Muscle layer of colon (tissue), 2 donors: ENCODE results near the gene LRRC1.

Source experiments
- H3K27ac ChIP-seq: one replicate; pipeline ENCODE4 v1.7.0; 2013; ENCODE audit warnings: low read depth, mild to moderate bottlenecking, low read length, moderate library complexity
- H3K27me3 ChIP-seq, 2 donors: one replicate each; pipeline ENCODE4 v1.7.0; 2013; ENCODE audit warnings: low read length in 2 of 2, mild to moderate bottlenecking in 2 of 2; ENCODE audit not compliant: insufficient read depth in 2 of 2, control insufficient read depth in 1 of 2
- H3K36me3 ChIP-seq: one replicate; pipeline ENCODE4 v1.7.0; 2013; ENCODE audit warnings: mild to moderate bottlenecking, low read length; ENCODE audit not compliant: insufficient read depth
- H3K4me1 ChIP-seq: one replicate; pipeline ENCODE4 v1.7.0; 2013; ENCODE audit warnings: mild to moderate bottlenecking, low read length; ENCODE audit not compliant: insufficient read depth
- H3K4me3 ChIP-seq, 2 donors: one replicate each; pipeline ENCODE4 v1.7.0; 2013; ENCODE audit warnings: low read length in 2 of 2, low read depth in 1 of 2, mild to moderate bottlenecking in 1 of 2, moderate library complexity in 1 of 2
- H3K9ac ChIP-seq: one replicate; pipeline ENCODE4 v1.7.0; 2013; ENCODE audit warnings: low read length
- H3K9me3 ChIP-seq: one replicate; pipeline ENCODE4 v1.7.0; 2013; ENCODE audit warnings: mild to moderate bottlenecking, low read length
- donor health status: abdominal sarcoma.
- donor health status: Adenocarcinoma of cecum.

Gene LRRC1

DNA sequence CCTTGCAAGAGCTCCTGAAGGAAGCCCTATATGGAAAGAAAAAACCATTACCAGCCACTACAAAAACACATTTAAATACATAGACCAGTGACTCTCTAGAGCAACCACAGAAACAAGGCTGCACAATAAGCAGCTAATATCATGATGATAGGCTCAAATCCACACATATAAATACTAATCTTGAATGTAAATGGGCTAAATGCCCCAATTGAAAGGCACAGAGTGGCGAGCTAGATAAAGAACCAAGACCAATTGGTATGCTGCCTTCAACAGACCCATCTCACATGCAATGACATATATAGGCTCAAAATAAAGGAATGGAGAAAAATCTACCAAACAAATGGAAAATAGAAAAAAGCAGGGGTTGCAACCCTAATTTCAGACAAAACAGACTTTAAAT, 153.0 kb downstream of the LRRC1 start:
- peaks cover 8% of the 10 kb centered on the region for H3K4me1 ChIP-seq
- H3K27me3 ChIP-seq, result no peaks in the 10 kb centered on the region
- no peaks in the 10 kb centered on the region for H3K36me3 ChIP-seq
- no peak overlapping the region for H3K27ac ChIP-seq
- H3K9me3 ChIP-seq, result no peaks in the 10 kb centered on the region
- H3K4me3 ChIP-seq, result no peak overlapping the region
- H3K9ac ChIP-seq, result no peak overlapping the region

DNA sequence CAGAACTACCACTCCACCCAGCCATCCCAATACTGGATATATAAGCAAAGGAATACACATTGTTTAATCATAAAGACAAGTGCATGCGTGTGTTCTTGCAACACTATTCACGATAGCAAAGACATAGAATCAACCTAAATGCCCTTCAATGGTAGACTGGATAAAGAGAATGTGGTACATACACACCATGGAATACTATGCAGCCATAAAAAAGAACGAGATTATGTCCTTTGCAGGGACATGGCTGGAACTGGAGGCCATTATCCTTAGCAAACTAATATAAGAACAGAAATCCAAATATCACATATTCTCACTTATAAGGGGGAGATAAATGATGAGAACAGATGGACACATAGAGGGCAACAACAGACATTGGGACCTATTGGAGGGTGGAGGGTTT, 156.6 kb downstream of the LRRC1 start:
- Histone ChIP-seq H3K36me3 (no peaks in the 10 kb centered on the region), H3K27me3 (no peaks in the 10 kb centered on the region), H3K9me3 (no peaks in the 10 kb centered on the region), H3K27ac (no peak overlapping the region), H3K4me1 (no peaks in the 10 kb centered on the region), H3K4me3 (no peak overlapping the region), H3K9ac (no peak overlapping the region)

DNA sequence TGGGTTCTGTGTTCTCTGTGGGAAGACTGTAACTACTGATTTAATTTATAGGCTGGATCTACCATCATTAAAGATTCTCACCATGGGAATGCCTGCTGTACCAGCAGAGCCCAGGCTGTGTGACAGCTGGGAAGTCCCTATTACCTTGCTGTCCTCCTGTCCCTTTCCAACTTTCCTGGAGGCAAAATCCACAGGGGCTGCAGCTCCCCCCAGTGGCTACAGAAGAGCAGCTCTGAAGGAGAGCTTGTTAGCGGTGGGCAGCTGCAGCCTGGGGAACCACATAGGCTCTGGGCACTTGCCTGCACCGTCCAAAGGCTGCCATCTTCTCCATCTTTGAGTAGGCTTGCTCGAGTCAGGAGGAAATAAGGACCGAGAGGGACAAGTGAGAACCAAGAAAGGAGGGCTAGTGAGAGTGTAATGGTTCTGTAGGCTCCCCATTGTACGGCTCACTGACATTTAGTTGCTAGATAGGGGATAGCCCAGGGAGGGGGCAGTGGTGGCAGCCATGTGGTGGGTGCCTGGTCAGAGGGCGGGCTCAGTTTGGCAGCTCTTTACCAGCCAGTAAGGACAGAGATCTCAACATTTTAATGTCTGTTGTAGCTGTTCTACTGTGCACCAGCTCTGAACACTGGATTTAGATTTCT, 161.4 kb downstream of the LRRC1 start:
- Histone ChIP-seq H3K9me3 (no peaks in the 10 kb centered on the region), H3K9ac (no peak overlapping the region), H3K27me3 (no peaks in the 10 kb centered on the region), H3K27ac (no peak overlapping the region), H3K4me1 (no peaks in the 10 kb centered on the region), H3K36me3 (no peaks in the 10 kb centered on the region), H3K4me3 (no peak overlapping the region)

DNA sequence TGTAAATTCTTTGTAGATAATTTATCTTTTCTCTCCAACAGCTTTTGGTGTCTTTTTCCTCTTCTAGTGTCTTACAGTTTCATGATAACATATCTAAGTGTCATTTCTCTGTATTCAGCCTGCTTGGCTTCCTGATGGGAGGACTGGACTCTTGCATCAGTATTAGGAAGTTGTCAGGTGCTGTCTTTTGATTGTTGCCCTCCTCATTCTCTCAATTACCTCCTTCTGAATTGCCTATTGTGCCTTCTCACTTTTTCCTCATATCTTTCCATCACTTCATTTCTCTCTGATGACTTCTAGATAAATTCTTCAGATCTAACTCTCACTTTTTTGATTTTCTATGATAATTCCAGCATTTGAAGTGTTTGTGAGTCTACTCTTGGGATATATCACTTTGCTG, 162.0 kb downstream of the LRRC1 start:
- Histone ChIP-seq H3K4me1 (no peaks in the 10 kb centered on the region), H3K27ac (no peak overlapping the region), H3K27me3 (no peaks in the 10 kb centered on the region), H3K36me3 (no peaks in the 10 kb centered on the region), H3K9ac (no peak overlapping the region), H3K9me3 (no peaks in the 10 kb centered on the region), H3K4me3 (no peak overlapping the region)

DNA sequence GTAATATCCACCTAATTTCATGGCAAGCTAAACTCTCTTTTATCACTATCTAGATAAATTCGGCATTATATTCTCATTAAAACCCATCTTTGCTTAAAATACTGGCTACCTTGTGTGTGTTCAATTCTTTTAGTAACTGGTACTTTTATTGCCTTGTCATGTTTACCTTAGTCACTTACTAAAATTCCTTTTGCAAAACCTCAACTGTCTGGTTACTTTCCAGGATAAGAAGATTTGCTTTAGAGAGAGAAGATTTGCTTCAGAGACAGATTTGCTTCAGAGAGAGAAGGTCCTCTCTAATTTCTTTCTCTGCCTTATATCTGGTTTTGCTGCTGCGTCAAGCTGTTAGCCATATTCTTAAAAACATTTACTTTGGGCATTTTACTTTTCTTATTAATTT, 164.9 kb downstream of the LRRC1 start:
- H3K9ac ChIP-seq, result no peak overlapping the region

DNA sequence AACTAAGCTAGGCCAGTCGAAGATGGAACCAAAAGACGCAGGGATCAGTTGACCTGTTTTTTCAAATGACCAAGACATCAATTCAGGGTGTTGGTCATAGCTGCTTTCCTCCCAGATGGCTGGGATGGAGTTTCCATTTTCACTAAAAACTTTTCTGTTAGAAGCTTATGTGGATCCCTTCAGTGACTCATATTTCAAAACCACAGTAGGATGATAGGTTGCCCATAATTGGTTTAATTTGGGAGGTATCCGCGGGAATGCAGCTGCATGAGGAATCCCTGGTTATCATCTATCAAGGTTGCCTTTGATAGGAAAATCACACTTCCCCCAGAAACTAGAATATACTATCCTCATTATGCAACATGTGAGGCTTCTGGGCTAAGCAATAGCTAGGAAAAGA, 165.5 kb downstream of the LRRC1 start:
- Histone ChIP-seq H3K9ac (no peak overlapping the region), H3K36me3 (no peaks in the 10 kb centered on the region), H3K4me3 (no peak overlapping the region), H3K27ac (no peak overlapping the region), H3K9me3 (no peaks in the 10 kb centered on the region), H3K4me1 (no peaks in the 10 kb centered on the region), H3K27me3 (no peaks in the 10 kb centered on the region)

More for the DNA sequence above, 164.9 kb downstream of the LRRC1 start:
- Histone ChIP-seq H3K4me3 (no peak overlapping the region), H3K36me3 (no peaks in the 10 kb centered on the region), H3K4me1 (no peaks in the 10 kb centered on the region), H3K27ac (no peak overlapping the region), H3K9me3 (no peaks in the 10 kb centered on the region), H3K27me3 (no peaks in the 10 kb centered on the region)

DNA sequence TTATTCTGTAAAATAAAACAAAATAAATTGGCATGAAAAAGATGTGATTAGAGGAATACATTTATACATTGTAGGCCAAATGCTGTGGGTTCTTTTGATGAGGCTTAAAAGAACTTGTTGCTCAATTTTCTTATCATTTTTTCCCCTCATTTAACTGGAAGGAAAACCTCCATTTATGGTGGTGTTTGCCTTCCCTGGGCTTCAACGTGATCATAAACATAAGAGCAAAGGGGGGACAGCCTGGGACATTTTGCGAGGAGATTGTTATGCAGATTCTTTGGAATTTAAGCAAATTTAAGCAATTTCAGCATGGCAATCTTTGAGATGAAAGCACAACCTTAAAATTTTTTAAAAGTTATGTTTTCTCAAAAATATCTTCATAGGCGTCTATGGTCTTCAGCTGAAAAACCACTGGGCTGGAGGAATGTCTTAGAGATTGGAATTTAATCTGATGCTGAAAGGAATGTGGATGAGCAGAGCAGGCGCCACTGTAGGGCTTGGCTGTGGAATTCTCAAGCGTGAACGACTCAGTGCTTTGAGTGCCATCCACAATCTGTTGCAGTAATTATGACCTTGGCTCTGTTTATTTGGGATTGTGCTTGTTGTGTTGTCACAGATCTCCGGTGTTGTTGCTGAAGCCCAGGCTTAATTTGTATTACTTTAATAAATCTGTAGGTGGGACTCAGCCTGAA, 167.0 kb downstream of the LRRC1 start:
- H3K9me3 ChIP-seq, result no peaks in the 10 kb centered on the region
- H3K4me3 ChIP-seq, result no peak overlapping the region
- no peaks in the 10 kb centered on the region for H3K36me3 ChIP-seq
- no peak overlapping the region for H3K27ac ChIP-seq
- no peak overlapping the region for H3K9ac ChIP-seq
- H3K27me3 ChIP-seq, result no peaks in the 10 kb centered on the region
- H3K4me1 ChIP-seq, result no peaks in the 10 kb centered on the region

DNA sequence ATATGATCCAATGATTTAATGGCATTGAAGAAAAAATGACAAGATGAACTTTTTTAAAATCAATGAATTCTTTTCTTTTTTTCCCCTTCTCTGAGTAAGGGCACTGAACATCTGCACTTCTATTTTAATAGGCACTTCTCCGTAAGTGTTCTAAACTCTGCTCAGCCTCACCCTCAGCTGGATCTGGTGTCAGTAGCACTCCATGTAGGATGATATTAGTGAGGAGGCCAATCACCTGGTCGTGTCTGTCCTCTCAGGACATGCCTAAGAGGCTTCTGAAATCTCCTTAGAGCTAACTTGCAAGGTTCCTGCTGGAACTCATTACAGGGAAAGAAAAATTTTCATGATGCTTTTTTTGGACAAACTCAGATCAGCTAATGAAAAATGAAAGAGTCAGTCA, 167.8 kb downstream of the LRRC1 start:
- H3K9ac ChIP-seq, result no peak overlapping the region
- H3K27ac ChIP-seq, result no peak overlapping the region
- no peaks in the 10 kb centered on the region for H3K27me3 ChIP-seq
- no peaks in the 10 kb centered on the region for H3K9me3 ChIP-seq
- no peaks in the 10 kb centered on the region for H3K4me1 ChIP-seq
- H3K36me3 ChIP-seq, result no peaks in the 10 kb centered on the region
- no peak overlapping the region for H3K4me3 ChIP-seq

DNA sequence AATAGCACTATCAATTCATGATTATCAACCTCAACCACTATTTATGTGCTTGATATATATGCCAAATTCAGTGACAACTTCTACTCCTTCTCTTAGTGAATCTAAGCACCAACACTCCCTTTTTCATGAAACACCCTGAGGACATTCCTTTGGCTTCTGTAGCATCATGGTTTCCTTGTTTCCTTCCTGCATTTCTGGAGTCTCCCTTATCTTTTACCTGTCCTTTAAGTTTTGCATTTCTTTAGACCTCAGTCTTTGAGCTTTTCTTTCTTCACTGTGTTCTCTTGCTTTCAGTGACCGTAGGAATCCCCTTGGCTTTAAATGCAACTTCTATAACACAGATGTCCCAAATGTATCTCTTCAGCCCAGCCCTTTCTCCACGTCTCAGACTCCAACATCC, 172.6 kb downstream of the LRRC1 start:
- H3K9ac ChIP-seq, result no peak overlapping the region
- H3K4me1 ChIP-seq, result no peaks in the 10 kb centered on the region
- H3K27me3 ChIP-seq, result no peaks in the 10 kb centered on the region
- no peak overlapping the region for H3K4me3 ChIP-seq
- no peaks in the 10 kb centered on the region for H3K36me3 ChIP-seq
- H3K27ac ChIP-seq, result no peak overlapping the region
- no peaks in the 10 kb centered on the region for H3K9me3 ChIP-seq
